Left lung (tissue), 10 donors: ENCODE data around the gene CACNA1C. TPM values are rescaled to one million over a fixed set of nuclear protein-coding genes. Genes with fewer than 3 reads are reported as not detected.

Experiments
- ATAC-seq: fragments of 200-7000 bp; cut with Tn5 transposase; one replicate; pipeline ENCODE4 v1.9.1; 2020; ENCODE audit warnings: moderate library complexity
- DNase-seq, 4 donors: peaks; one replicate each; pipeline ENCODE4 v3.0.0-alpha.2; 2013 to 2020
- H3K27ac ChIP-seq, 2 donors: fragments of 200-600 bp; sonication (generic) in 1 of 2; one replicate each; pipeline versions ENCODE4 v1.5.0 to v1.8.0; 2020 to 2021
- H3K27me3 ChIP-seq, 2 donors: fragments of 200-600 bp; sonication (generic) in 1 of 2; one replicate each; pipeline versions ENCODE4 v1.5.0 to v1.8.0; 2020 to 2021
- H3K36me3 ChIP-seq, 2 donors: fragments of 200-600 bp; sonication (generic) in 1 of 2; one replicate each; pipeline versions ENCODE4 v1.5.0 to v1.8.0; 2020 to 2021
- H3K4me1 ChIP-seq, 2 donors: fragments of 200-600 bp; one replicate each; pipeline ENCODE4 v1.8.0; 2021
- H3K4me3 ChIP-seq, 2 donors: fragments of 200-600 bp; sonication (generic) in 1 of 2; one replicate each; pipeline versions ENCODE4 v1.5.0 to v1.8.0; 2020 to 2021; ENCODE audit warnings: mild to moderate bottlenecking in 1 of 2
- H3K9me3 ChIP-seq, 2 donors: fragments of 200-600 bp; sonication (generic) in 1 of 2; one replicate each; pipeline versions ENCODE4 v1.5.0 to v1.8.0; 2020 to 2021
- intact Hi-C, 2 donors: fragments of 100-400 bp; cut with DNase I; formaldehyde crosslinking; loops; one replicate each; pipeline versions ENCODE4 v1.11.2 to v1.14.2; 2022
- polyA plus RNA-seq, 6 donors: library from polyadenylated mRNA; unstranded; fragments of 120-200 nt; gene quantifications; one replicate each; pipeline ENCODE4 v1.2.1, GENCODE V29; 2013; ENCODE audit not compliant: insufficient read length in 6 of 6
- total RNA-seq, 2 donors: library from RNA; stranded (reverse); fragmentation: NEBNext Ultra II Directional; extraction: Animal tissue kit (Norgen Biotek cat#: 25700); gene quantifications; one replicate each; pipeline ENCODE4 v1.2.1, GENCODE V29; 2021
- TF ChIP-seq, protein P1 (sequence below), 2 donors: fragments of 200-600 bp; sonication (generic) in 1 of 2; IDR thresholded peaks; one replicate each; pipeline versions ENCODE4 v1.5.0 to v1.8.0; 2021; ENCODE audit warnings: antibody characterized with exemption in 2 of 2
- donor health status: DM: no; HTN: yes; CAD: no.
- donor health status: DM: no; HTN: no; CAD: no.

The CACNA1C gene
- total and polyA plus RNA-seq, 8 donors: 11.9 to 21.9 (median 14.2) TPM

DNA sequence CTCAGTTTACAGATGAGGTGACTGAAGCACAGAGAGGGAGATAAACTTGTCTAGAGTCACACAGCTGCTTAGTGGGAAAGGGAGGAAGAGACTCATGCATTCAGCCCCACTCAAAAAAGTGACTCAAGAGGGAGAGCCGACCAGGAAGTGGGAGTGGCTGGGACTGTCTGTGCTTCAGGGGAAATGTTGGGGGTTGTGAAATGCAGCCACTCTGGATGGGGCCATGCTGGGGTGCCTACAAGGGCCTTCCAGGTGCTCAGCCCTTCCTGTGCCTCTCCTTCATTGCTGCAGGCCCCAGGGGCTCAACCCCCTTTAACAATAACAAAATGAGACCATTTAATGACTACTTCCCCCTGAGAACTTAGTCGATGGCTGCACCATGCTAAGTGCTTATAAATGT lies 41.8 kb downstream of the CACNA1C start:
- peak; percentile 68 for ATAC-seq
- Histone ChIP-seq H3K4me3 (no peak overlapping the region), H3K36me3 (no peaks in the 10 kb centered on the region), H3K9me3 (no peaks in the 10 kb centered on the region), H3K27me3 (no peaks in the 10 kb centered on the region), H3K27ac (no peak overlapping the region), H3K4me1 (peaks cover 0 to 10% of the 10 kb centered on the region in 2 donors)
- TF ChIP-seq, protein P1, sequence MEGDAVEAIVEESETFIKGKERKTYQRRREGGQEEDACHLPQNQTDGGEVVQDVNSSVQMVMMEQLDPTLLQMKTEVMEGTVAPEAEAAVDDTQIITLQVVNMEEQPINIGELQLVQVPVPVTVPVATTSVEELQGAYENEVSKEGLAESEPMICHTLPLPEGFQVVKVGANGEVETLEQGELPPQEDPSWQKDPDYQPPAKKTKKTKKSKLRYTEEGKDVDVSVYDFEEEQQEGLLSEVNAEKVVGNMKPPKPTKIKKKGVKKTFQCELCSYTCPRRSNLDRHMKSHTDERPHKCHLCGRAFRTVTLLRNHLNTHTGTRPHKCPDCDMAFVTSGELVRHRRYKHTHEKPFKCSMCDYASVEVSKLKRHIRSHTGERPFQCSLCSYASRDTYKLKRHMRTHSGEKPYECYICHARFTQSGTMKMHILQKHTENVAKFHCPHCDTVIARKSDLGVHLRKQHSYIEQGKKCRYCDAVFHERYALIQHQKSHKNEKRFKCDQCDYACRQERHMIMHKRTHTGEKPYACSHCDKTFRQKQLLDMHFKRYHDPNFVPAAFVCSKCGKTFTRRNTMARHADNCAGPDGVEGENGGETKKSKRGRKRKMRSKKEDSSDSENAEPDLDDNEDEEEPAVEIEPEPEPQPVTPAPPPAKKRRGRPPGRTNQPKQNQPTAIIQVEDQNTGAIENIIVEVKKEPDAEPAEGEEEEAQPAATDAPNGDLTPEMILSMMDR (IDR thresholded peaks at IDR 0.05): no peak
- DNase-seq: no peak
- intact Hi-C loops: no loop called here

DNA sequence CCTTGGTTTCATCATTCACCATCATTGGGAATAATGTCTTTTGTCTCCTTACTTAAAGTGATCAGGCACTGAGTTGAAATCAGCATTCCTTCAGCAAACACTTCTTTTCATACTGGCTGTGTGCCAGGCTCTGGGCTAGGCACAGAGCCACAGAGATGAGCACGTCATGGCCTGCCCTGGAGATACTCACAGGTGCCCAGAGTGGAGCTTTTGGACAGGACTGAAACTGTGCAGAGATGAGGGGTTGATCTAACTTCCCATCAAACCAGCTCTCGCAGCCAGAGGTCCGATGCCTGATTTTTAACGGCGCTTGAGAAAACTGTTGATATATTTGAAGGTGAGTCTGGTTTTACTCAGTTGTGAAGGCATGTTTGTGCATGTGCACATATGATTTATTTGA lies 43.1 kb downstream of the CACNA1C start:
- no peak for DNase-seq
- no peak overlapping the region for H3K27ac ChIP-seq
- H3K9me3 ChIP-seq: no peaks in the 10 kb centered on the region
- peaks cover 0 to 10% of the 10 kb centered on the region in 2 donors for H3K4me1 ChIP-seq
- H3K36me3 ChIP-seq: no peaks in the 10 kb centered on the region
- no peak overlapping the region for H3K4me3 ChIP-seq
- intact Hi-C loops: no loop called here
- TF ChIP-seq, protein P1 (IDR thresholded peaks at IDR 0.05): no peak
- no peaks in the 10 kb centered on the region for H3K27me3 ChIP-seq
- no peak for ATAC-seq

DNA sequence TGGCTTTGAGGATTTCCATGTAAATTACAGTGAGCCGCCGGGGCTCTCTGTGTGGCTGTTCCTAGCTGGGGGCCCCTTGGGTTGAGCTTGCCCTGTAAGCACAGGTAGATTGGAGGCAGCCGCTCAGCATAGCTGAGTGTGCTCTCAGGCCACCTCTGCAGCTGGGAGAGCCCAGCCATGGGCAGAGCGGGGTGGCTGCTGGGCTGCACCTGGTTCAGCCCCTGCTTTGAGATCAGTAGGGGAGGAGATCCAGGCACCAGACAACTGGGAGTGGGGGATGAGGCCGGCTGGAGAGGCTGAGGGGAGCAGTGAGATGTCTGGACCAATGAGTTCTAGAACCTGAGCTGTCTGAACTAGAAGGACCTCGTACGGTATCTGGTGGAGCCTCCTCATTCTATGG lies 44.8 kb downstream of the CACNA1C start:
- Histone ChIP-seq H3K36me3 (no peaks in the 10 kb centered on the region), H3K4me3 (no peak overlapping the region), H3K4me1 (peaks cover 0 to 10% of the 10 kb centered on the region in 2 donors), H3K27ac (no peak overlapping the region), H3K9me3 (no peaks in the 10 kb centered on the region), H3K27me3 (no peaks in the 10 kb centered on the region)
- DNase-seq: no peak
- TF ChIP-seq, protein P1 (IDR thresholded peaks at IDR 0.05): no peak
- intact Hi-C loops: no loop called here
- ATAC-seq: no peak

DNA sequence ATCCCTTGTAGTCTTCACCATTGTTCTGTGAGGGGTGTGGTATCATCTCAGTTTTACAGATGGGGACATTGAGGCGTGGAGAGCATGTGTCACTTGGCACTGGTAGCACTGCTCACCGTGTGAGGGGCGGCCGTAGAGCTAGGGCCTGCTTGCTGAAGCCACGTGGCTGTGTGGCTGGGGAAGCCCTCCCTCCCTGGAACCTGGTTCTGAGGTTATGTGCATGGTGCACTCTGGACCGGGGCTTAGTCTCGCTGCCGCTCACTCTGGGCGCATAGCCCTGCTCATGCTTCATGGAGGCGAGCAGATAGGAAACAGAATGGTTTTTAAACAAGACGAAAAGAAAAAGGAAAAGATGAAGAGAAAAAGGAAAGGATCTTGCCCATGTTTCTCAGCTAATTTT lies 46.1 kb downstream of the CACNA1C start:
- Histone ChIP-seq H3K4me3 (no peak overlapping the region), H3K27me3 (no peaks in the 10 kb centered on the region), H3K36me3 (no peaks in the 10 kb centered on the region), H3K9me3 (no peaks in the 10 kb centered on the region), H3K27ac (no peak overlapping the region), H3K4me1 (peaks cover 0 to 10% of the 10 kb centered on the region in 2 donors)
- no peak for ATAC-seq
- intact Hi-C loops: no loop called here
- no peak for DNase-seq
- TF ChIP-seq, protein P1 (IDR thresholded peaks at IDR 0.05): no peak

DNA sequence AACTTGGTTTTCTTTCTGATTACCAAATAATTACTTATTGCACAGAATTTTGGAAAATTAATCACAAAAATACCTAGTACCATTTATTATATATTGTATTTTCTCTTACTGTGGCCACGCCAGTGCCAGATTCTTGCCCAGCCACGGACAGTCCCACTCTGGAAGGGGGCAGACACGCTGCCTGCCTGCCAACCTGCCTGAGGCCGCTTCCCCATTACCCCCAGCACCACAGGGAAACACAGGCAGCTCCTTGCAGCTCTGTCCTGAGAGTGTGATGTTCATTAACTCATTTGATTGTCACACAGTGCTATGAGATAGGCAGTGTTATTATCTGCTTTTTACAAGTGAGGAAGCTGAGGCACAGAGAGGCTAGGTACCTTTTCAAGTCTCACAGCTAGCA lies 46.8 kb downstream of the CACNA1C start:
- Histone ChIP-seq H3K4me1 (peaks cover 0 to 4% of the 10 kb centered on the region in 2 donors), H3K27me3 (no peaks in the 10 kb centered on the region), H3K27ac (no peak overlapping the region), H3K9me3 (no peaks in the 10 kb centered on the region), H3K4me3 (no peak overlapping the region), H3K36me3 (no peaks in the 10 kb centered on the region)
- DNase-seq: no peak
- intact Hi-C loops: no loop called here
- TF ChIP-seq, protein P1 (IDR thresholded peaks at IDR 0.05): no peak
- no peak for ATAC-seq
